K562 (cell line): Measurements from ENCODE around the gene MAN2A1. TPM values are rescaled to one million over a fixed set of nuclear protein-coding genes. Genes with fewer than 3 reads are reported as not detected.

Experiments used
- ATAC-seq: fragments of 200-7000 bp; cut with Tn5 transposase; 3 replicates; pipeline ENCODE4 v1.9.1; 2020; ENCODE audit warnings: moderate library complexity
- Bru-seq: library from RNA; stranded (reverse); fragments of 400-500 nt; gene quantifications from one replicate; lab custom pipeline; 2021; lab: Mats Ljungman, UMichigan
- BruChase-seq, 2 experiments: library from RNA; stranded (reverse); fragments of 400-500 nt; gene quantifications; one replicate each; lab custom pipeline; 2021; lab: Mats Ljungman, UMichigan
- BruUV-seq: library from RNA; stranded (reverse); fragments of 400-500 nt; replicated peaks from 2 replicates; lab custom pipeline; 2021; lab: Mats Ljungman, UMichigan
- CTCF ChIA-PET: fragments of 300-600 bp; formaldehyde crosslinking; extraction: SDS; loops from one replicate; lab custom pipeline; 2021; ENCODE audit warnings: low intra/inter-chr PET ratio; lab: Yijun Ruan, JAX
- POLR2A ChIA-PET: fragments of 300-600, 350-650 bp; sonication (Branson Sonifier 250); formaldehyde crosslinking; extraction: SDS; loops from one replicate; lab custom pipeline; 2021; ENCODE audit warnings: antibody characterized with exemption, inconsistent platforms; lab: Yijun Ruan, JAX
- DNase-seq, 4 experiments: peaks; one replicate each; pipeline versions ENCODE4 v3.0.0 to v3.0.0-alpha.2; 2011 to 2018; ENCODE audit warnings: low spot score in 3 of 4, mixed read lengths in 3 of 4; ENCODE audit errors: extremely low read depth in 1 of 4
- FAIRE-seq: peaks from 2 replicates; lab custom pipeline; 2011; peaks lifted over from hg19 to GRCh38; lab: Jason Lieb, UNC
- H2AFZ ChIP-seq: 2 replicates; pipeline ENCODE4 v1.6.0; 2011; ENCODE audit warnings: low read depth, low read length, control low read depth, inconsistent platforms
- H3K27ac ChIP-seq: fragments of 200-600 bp; 3 replicates; pipeline ENCODE4 v1.8.0; 2011; ENCODE audit warnings: low read depth, mild to moderate bottlenecking, control low read depth, inconsistent platforms, low read length, moderate library complexity, mixed read lengths; ENCODE audit errors: extremely low read depth
- H3K27me3 ChIP-seq, 2 experiments: fragments of 300-600 bp in 1 of 2; 2 replicates in 1 of 2; 3 replicates in 1 of 2; pipeline versions ENCODE4 v1.6.0 to v1.8.0; 2011; ENCODE audit warnings: inconsistent platforms in 2 of 2, low read length in 2 of 2, mild to moderate bottlenecking in 1 of 2, mixed read lengths in 1 of 2, moderate library complexity in 1 of 2; ENCODE audit not compliant: control insufficient read depth in 2 of 2, insufficient read depth in 2 of 2
- H3K36me3 ChIP-seq: fragments of 300-600 bp; 3 replicates; pipeline ENCODE4 v1.8.0; 2011; ENCODE audit warnings: mild to moderate bottlenecking, low read length, inconsistent platforms; ENCODE audit not compliant: control insufficient read depth, insufficient read depth
- H3K4me1 ChIP-seq, 2 experiments: fragments of 200-600 bp in 1 of 2; replicated peaks in 1 of 2; 2 replicates in 1 of 2; 3 replicates in 1 of 2; pipeline versions ENCODE4 v1.5.1 to v1.8.0; 2011; ENCODE audit warnings: inconsistent platforms in 2 of 2, low read length in 2 of 2, mild to moderate bottlenecking in 1 of 2, mixed read lengths in 1 of 2, moderate library complexity in 1 of 2; ENCODE audit not compliant: control insufficient read depth in 2 of 2, insufficient read depth in 2 of 2
- H3K4me2 ChIP-seq: 2 replicates; pipeline ENCODE4 v1.6.1; 2011; ENCODE audit warnings: low read length, control low read depth, inconsistent platforms, mixed read lengths; ENCODE audit not compliant: insufficient read depth
- H3K4me3 ChIP-seq: fragments of 200-600 bp; sonication (generic), shearing (Covaris generic); 2 replicates; pipeline ENCODE4 v1.5.1; 2016; ENCODE audit warnings: control low read depth, inconsistent platforms
- H3K79me2 ChIP-seq: fragments of 200-600 bp; 3 replicates; pipeline ENCODE4 v1.8.0; 2011; ENCODE audit warnings: low read length, inconsistent platforms; ENCODE audit not compliant: control insufficient read depth, insufficient read depth
- H3K9ac ChIP-seq, 2 experiments: 2 replicates each; pipeline versions ENCODE4 v1.6.0 to v1.6.1; 2011; ENCODE audit warnings: low read depth in 2 of 2, low read length in 2 of 2, control low read depth in 1 of 2, inconsistent platforms in 1 of 2, mild to moderate bottlenecking in 1 of 2, mixed read lengths in 1 of 2; ENCODE audit not compliant: insufficient read depth in 1 of 2
- H3K9me1 ChIP-seq: one replicate; pipeline ENCODE4 v1.6.0; 2011; ENCODE audit warnings: inconsistent platforms, mild to moderate bottlenecking, low read length, moderate library complexity; ENCODE audit not compliant: control insufficient read depth, insufficient read depth
- H3K9me3 ChIP-seq: replicated peaks from 2 replicates; pipeline ENCODE4 v1.5.1; 2011; ENCODE audit warnings: low read depth, low read length, inconsistent platforms; ENCODE audit not compliant: control insufficient read depth, insufficient read depth
- H4K20me1 ChIP-seq: replicated peaks from 2 replicates; pipeline ENCODE4 v1.6.1; 2011; ENCODE audit warnings: low read length, inconsistent platforms, mixed read lengths; ENCODE audit not compliant: control insufficient read depth, insufficient read depth
- BCL6 ChIP-seq: fragments of 250-450 bp; sonication (Bioruptor Pico); IDR thresholded peaks from 2 replicates; pipeline ENCODE4 v1.4.0; 2020
- CREM ChIP-seq: IDR thresholded peaks from 2 replicates; pipeline ENCODE4 v1.6.1; 2014; ENCODE audit warnings: antibody characterized with exemption, low read depth
- FOSL1 ChIP-seq: fragments of 200-800 bp; sonication (Bioruptor generic); conservative IDR thresholded peaks from 2 replicates; pipeline ENCODE4 v1.6.1; 2016; ENCODE audit warnings: missing genetic modification characterization, missing compliant biosample characterization
- FOXK1 ChIP-seq: sonication (generic); formaldehyde crosslinking; IDR thresholded peaks from 2 replicates; pipeline ENCODE4 v1.8.0; 2022; ENCODE audit warnings: missing genetic modification reagents, mild to moderate bottlenecking, borderline replicate concordance
- HDAC1 ChIP-seq, 2 experiments: fragments of 450-650 bp; IDR thresholded peaks; 2 replicates each; pipeline ENCODE4 v1.6.1; 2016 to 2017; ENCODE audit warnings: inconsistent platforms in 1 of 2, mild to moderate bottlenecking in 1 of 2, moderate library complexity in 1 of 2
- MED1 ChIP-seq: sonication (generic); formaldehyde crosslinking; IDR thresholded peaks from 2 replicates; pipeline ENCODE4 v1.8.1; 2023; ENCODE audit warnings: missing genetic modification reagents, borderline replicate concordance
- POLR2G ChIP-seq: fragments of 200-400 bp; formaldehyde crosslinking; IDR thresholded peaks from 2 replicates; pipeline ENCODE4 v1.6.1; 2017; ENCODE audit warnings: low read depth, mild to moderate bottlenecking, antibody characterized with exemption, low read length, moderate library complexity
- SPI1 ChIP-seq: IDR thresholded peaks from 2 replicates; pipeline ENCODE4 v1.6.1; 2011; ENCODE audit warnings: low read depth, low read length, control low read depth, borderline replicate concordance
- TBP ChIP-seq: optimal IDR thresholded peaks from 2 replicates; pipeline ENCODE3; 2011; ENCODE audit warnings: low read depth, low read length, improper control_type of control experiment
- ZNF780A ChIP-seq: fragments of 250-450 bp; sonication (Bioruptor Pico); IDR thresholded peaks from 2 replicates; pipeline ENCODE4 v1.5.0; 2021; ENCODE audit warnings: mild to moderate bottlenecking
- WGBS: fragments of 100-300 bp; shearing (Covaris generic); methylation state at CpG from one replicate; pipeline ENCODE4 v1.1.6; 2016; ENCODE audit warnings: low coverage, mixed read lengths; ENCODE audit not compliant: insufficient coverage; ENCODE audit errors: missing lambda C conversion rate; 5-methylcytosine and 5-hydroxymethylcytosine counted together
- in situ Hi-C: fragments of 300-500 bp; cut with MboI; formaldehyde crosslinking; loops from 4 replicates; pipeline ENCODE4 v1.15.0; 2018; ENCODE audit warnings: inconsistent platforms, mixed read lengths
- intact Hi-C: fragments of 100-400 bp; cut with micrococcal nuclease; formaldehyde crosslinking; loops from 2 replicates; pipeline ENCODE4 v1.14.2; 2022
- long read RNA-seq, 3 experiments: library from polyadenylated mRNA in 2 of 3; library from RNA in 1 of 3; unstranded in 2 of 3; stranded (forward) in 1 of 3; transcript quantifications; one replicate each; pipeline ENCODE4 v2.0.0, GENCODE V29; 2019 to 2022
- polyA minus RNA-seq, 3 experiments: library from RNA; depleted of rRNA, polyadenylated mRNA; stranded (reverse); fragments of >200 nt; gene quantifications; 2 replicates each; pipeline ENCODE4 v1.2.3, GENCODE V29; 2011
- polyA plus RNA-seq, 8 experiments: library from polyadenylated mRNA; depleted of rRNA in 4 of 8; stranded (reverse) in 5 of 8; unstranded in 3 of 8; fragments of >200 nt; fragmentation: Nextera tagmentation in 2 of 8; fragmentation: Illumina TruSeq in 1 of 8; extraction: Ambion mirVana in 2 of 8; extraction: Trizol in 1 of 8; gene quantifications; 2 replicates each; pipeline versions ENCODE4 v1.2.1 to v1.2.3, GENCODE V29; 2011 to 2014; ENCODE audit warnings: inconsistent platforms in 1 of 8, missing spikeins in 1 of 8
- total RNA-seq, 7 experiments: library from RNA; depleted of rRNA in 6 of 7; stranded (reverse); fragments of >200 nt in 6 of 7; fragmentation: Illumina TruSeq in 2 of 7; extraction: Trizol in 2 of 7; gene quantifications; 2 replicates each; pipeline versions ENCODE4 v1.2.1 to v1.2.3, GENCODE V29; 2011 to 2021; ENCODE audit warnings: low replicate concordance in 1 of 7
- TF ChIP-seq, protein P1 (sequence below): sonication (generic); formaldehyde crosslinking; IDR thresholded peaks from 2 replicates; pipeline ENCODE4 v1.8.0; 2022; ENCODE audit warnings: missing genetic modification reagents, mild to moderate bottlenecking, moderate library complexity, borderline replicate concordance
- TF ChIP-seq, protein P2 (sequence below): sonication (generic); formaldehyde crosslinking; IDR thresholded peaks from 2 replicates; pipeline ENCODE4 v1.8.0; 2022; ENCODE audit warnings: mild to moderate bottlenecking, missing genetic modification reagents

MAN2A1 gene
- 49.3 and 133 TPM in 2 replicates for total RNA-seq (2011; cell fraction: chromatin; rRNA removed; ENCODE audit: low replicate concordance)
- total RNA-seq (2011; cell fraction: nucleolus; rRNA removed), result 34.5 and 44.9 TPM in 2 replicates
- 56.6 and 71.8 TPM in 2 replicates for total RNA-seq (2011; cell fraction: nucleoplasm; rRNA removed)
- total RNA-seq (2014; rRNA removed) (18.7 and 20.9 TPM in 2 replicates), total RNA-seq (2014; rRNA removed; fragmentation: Illumina TruSeq; extraction: Trizol) (32.0 and 33.4 TPM in 2 replicates), total RNA-seq (2015; rRNA removed; fragmentation: Illumina TruSeq; extraction: Trizol) (28.9 and 29.0 TPM in 2 replicates), total RNA-seq (2021) (25.8 and 25.9 TPM in 2 replicates), polyA plus RNA-seq (2011; rRNA removed) (26.0 and 31.4 TPM in 2 replicates), polyA plus RNA-seq (2014; fragmentation: Illumina TruSeq; extraction: Trizol) (15.4 and 19.8 TPM in 2 replicates), polyA plus RNA-seq (2014; fragmentation: Nextera tagmentation; extraction: Ambion mirVana) (1 to 10 TPM; 5.2 to 8.2 TPM), polyA plus RNA-seq (2014; rRNA removed) (10.9 and 15.1 TPM in 2 replicates), polyA minus RNA-seq (2011; rRNA and poly(A)+ RNA removed) (76.8 and 82.8 TPM in 2 replicates), Bru-seq, nascent RNA (percentile 85 among the genes with signal in this experiment), BruChase-seq, experiment 1, labeled RNA remaining after a 2-hour chase (percentile 88 among the genes with signal in this experiment), BruChase-seq, experiment 2, labeled RNA remaining after a 6-hour chase (percentile 85 among the genes with signal in this experiment)
- 6.3 and 9.5 TPM in 2 replicates for polyA plus RNA-seq (2011; cell fraction: cytosol; rRNA removed)
- polyA plus RNA-seq (2011; cell fraction: nucleus; rRNA removed), result 34.5 and 43.8 TPM in 2 replicates
- 11.9 and 17.3 TPM in 2 replicates for polyA plus RNA-seq (2012)
- 20.2 and 32.8 TPM in 2 replicates for polyA minus RNA-seq (2011; cell fraction: cytosol; rRNA and poly(A)+ RNA removed)
- 87.9 and 133 TPM in 2 replicates for polyA minus RNA-seq (2011; cell fraction: nucleus; rRNA and poly(A)+ RNA removed)
- long read RNA-seq, experiment 1, full-length matches to known transcripts, result 27 of 53 reads
- long read RNA-seq, experiment 1, partial matches to known transcripts, result 13 of 53 reads
- long read RNA-seq, experiment 1, other reads (novel, unspliced or antisense), result 13 of 53 reads
- long read RNA-seq, experiment 2, full-length matches to known transcripts, result 1 of 8 reads
- long read RNA-seq, experiment 2, partial matches to known transcripts, result 1 of 8 reads
- long read RNA-seq, experiment 2, other reads (novel, unspliced or antisense), result 6 of 8 reads
- long read RNA-seq, experiment 3, full-length matches to known transcripts, result 2 of 7 reads
- long read RNA-seq, experiment 3, partial matches to known transcripts, result 5 of 7 reads
- long read RNA-seq, experiment 3, other reads (novel, unspliced or antisense), result 0 of 7 reads

DNA sequence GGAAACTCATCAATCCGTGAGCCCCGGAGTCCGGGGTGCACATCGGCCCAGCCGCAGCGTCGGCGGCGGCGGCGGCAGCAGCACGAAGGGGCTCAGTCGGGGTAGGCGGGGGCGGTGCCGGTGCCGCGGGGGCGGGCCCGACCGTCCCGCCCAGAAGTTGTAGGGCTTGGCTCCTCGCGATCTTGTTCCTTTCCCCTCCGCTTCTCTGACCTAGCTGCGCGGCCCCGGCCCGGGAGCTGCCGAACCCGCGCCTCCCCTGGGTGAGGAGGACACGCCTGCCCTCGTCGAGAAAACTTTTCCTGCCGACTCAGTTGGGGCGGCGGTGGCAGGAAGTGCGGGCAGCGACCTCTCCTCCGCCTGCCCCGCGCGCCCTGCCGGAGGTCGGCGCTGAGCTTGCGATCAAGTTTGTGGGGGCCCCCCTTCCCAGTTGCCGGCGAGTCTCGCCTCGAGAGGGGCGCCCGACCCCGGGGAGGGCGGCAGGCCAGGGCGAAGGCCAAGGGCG, at the start of gene MAN2A1:
MAN2A1 (plus strand) TSS at position 188 of the 502 bp plus-strand sequence. CDS start 491 bp downstream, outside the sequence.
- ChIA-PET POLR2A (interaction anchor here (0.6 to 2.2 kb wide), 12 partner anchors 8 to 962 kb away, joined by 3 to 15 read pairs (median 3); partner anchors contain the start of gene PJA2), CTCF (no interaction called here)
- Histone ChIP-seq H3K27ac (peak within 1 kb of the TSS; percentile 92), H3K36me3 (no peaks in the 10 kb centered on the region), H2AFZ (peak within 1 kb of the TSS; percentile 100), H4K20me1 (peaks cover 8% of the 10 kb centered on the region; the same call in 1 of the 2 replicates), H3K9ac (peak within 1 kb of the TSS; percentile 75 to 99), H3K9me1 (no peaks in the 10 kb centered on the region), H3K9me3 (no peaks in the 10 kb centered on the region), H3K4me2 (peak within 1 kb of the TSS; percentile 90), H3K4me1 (peaks cover 19 to 30% of the 10 kb centered on the region in 2 experiments), H3K27me3 (no peaks in the 10 kb centered on the region), H3K79me2 (peaks cover 51% of the 10 kb centered on the region), H3K4me3 (peak within 1 kb of the TSS; percentile 91)
- intact Hi-C loops, result loop anchor here (2.0 to 10.0 kb wide), 5 partner anchors 117 to 1045 kb away; no protein-coding TSS in a partner anchor
- FAIRE-seq (no peak), ATAC-seq (peak; percentile 80), DNase-seq (peak; percentile 75 to 82 (median 80))
- WGBS, result 2% methylated on average over 15 of the region's 58 CpGs
- in situ Hi-C loops, result loop anchor here (5.0 kb wide), 1 partner anchor 82 kb away; no protein-coding TSS in a partner anchor
- no TSS peak for BruUV-seq
- TF ChIP-seq POLR2G, result peak; percentile 76
- 0 out of 4 replicates have a peak, but pooled peaks of 1 of the 2 experiments have one; percentile 8 for TF ChIP-seq HDAC1 (IDR thresholded peaks at IDR 0.05)
- TF ChIP-seq, protein P1, sequence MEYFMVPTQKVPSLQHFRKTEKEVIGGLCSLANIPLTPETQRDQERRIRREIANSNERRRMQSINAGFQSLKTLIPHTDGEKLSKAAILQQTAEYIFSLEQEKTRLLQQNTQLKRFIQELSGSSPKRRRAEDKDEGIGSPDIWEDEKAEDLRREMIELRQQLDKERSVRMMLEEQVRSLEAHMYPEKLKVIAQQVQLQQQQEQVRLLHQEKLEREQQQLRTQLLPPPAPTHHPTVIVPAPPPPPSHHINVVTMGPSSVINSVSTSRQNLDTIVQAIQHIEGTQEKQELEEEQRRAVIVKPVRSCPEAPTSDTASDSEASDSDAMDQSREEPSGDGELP (CRISPR knock-in tag), result no peak
- 0 out of 2 replicates have a peak, but pooled peaks have one; percentile 21 for TF ChIP-seq CREM
- TF ChIP-seq TBP, result peak; percentile 56
- no peak for TF ChIP-seq ZNF780A (CRISPR knock-in tag)
- no peak for TF ChIP-seq MED1
- TF ChIP-seq, protein P2, sequence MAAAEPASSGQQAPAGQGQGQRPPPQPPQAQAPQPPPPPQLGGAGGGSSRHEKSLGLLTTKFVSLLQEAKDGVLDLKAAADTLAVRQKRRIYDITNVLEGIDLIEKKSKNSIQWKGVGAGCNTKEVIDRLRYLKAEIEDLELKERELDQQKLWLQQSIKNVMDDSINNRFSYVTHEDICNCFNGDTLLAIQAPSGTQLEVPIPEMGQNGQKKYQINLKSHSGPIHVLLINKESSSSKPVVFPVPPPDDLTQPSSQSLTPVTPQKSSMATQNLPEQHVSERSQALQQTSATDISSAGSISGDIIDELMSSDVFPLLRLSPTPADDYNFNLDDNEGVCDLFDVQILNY (CRISPR knock-in tag), result no peak
- TF ChIP-seq SPI1, result 0 out of 2 replicates have a peak, but pooled peaks have one; percentile 21
- TF ChIP-seq FOXK1 (CRISPR knock-in tag), result no peak
- TF ChIP-seq FOSL1 (tag), result no peak; the same call in 1 of the 2 replicates
- no peak for TF ChIP-seq BCL6 (CRISPR knock-in tag)
